Right renal cortex interstitium (tissue), 3 donors: ENCODE measurements around the gene BRINP1. TPM values are rescaled to one million over a fixed set of nuclear protein-coding genes. Genes with fewer than 3 reads are reported as not detected.
A peak's percentile ranks its signal among the peaks of the same experiment; 100 is the strongest.

Source experiments
- DNase-seq, 3 donors: peaks; one replicate each; pipeline ENCODE4 v3.0.0-alpha.2; 2013; ENCODE audit warnings: low read depth in 3 of 3, low spot score in 2 of 3
- polyA plus RNA-seq, 3 donors: library from polyadenylated mRNA; unstranded; fragments of 120-200 nt; gene quantifications; one replicate each; pipeline ENCODE4 v1.2.1, GENCODE V29; 2013; ENCODE audit not compliant: insufficient read length in 3 of 3

The BRINP1 gene, protein sequence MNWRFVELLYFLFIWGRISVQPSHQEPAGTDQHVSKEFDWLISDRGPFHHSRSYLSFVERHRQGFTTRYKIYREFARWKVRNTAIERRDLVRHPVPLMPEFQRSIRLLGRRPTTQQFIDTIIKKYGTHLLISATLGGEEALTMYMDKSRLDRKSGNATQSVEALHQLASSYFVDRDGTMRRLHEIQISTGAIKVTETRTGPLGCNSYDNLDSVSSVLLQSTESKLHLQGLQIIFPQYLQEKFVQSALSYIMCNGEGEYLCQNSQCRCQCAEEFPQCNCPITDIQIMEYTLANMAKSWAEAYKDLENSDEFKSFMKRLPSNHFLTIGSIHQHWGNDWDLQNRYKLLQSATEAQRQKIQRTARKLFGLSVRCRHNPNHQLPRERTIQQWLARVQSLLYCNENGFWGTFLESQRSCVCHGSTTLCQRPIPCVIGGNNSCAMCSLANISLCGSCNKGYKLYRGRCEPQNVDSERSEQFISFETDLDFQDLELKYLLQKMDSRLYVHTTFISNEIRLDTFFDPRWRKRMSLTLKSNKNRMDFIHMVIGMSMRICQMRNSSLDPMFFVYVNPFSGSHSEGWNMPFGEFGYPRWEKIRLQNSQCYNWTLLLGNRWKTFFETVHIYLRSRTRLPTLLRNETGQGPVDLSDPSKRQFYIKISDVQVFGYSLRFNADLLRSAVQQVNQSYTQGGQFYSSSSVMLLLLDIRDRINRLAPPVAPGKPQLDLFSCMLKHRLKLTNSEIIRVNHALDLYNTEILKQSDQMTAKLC
- polyA plus RNA-seq, result 1 to 10 TPM; 4.3 to 7.0 (median 4.9) TPM

DNA sequence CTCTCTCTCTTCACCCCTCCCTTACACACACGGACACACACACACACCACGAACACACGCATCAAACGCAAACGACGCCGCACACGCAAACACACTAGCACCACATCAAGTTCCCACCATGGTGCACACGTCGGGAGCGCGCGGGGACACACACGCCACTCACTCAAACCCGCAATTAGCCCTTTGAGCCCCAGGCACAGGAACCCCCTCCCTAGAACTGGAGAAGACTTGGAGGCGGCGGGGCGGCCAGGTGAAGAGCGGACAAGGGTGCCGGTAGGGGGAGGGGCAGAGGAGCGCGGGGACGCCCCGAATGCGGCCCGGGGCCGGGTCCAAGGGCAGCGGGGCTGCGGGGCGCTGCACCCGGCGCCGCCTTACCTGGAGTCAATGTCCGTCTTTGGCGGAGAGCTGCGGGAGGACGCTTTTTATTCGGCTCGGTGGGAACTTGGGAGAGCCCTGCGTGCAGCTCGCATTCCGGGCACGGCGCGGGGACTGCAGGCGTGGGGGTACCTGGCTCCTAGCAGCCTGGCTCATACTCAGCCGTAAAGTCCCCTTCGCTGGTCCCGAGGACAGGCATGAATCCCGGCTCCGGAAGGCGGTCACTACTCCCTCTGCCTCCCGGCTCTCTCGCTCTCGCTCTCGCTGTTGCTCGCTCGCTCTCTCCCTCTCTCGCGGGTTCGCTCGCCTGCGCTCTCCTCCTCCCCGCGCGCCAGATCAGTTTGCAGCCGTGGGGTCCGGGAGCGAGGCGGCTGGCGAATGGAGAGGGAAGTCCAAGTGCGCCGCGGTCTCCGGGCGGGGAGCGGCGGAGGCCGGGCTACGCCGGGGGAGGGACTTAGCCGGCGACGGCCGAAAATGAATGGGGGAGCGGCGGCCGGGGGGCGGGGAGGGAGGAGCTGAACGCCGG is at the start of gene BRINP1:
BRINP1 (minus strand) TSS at position 755 of the 901 bp plus-strand sequence. CDS start 56,080 bp downstream, outside the sequence.
- DNase-seq, result peak in 1 of 3 donors; percentile 45

DNA sequence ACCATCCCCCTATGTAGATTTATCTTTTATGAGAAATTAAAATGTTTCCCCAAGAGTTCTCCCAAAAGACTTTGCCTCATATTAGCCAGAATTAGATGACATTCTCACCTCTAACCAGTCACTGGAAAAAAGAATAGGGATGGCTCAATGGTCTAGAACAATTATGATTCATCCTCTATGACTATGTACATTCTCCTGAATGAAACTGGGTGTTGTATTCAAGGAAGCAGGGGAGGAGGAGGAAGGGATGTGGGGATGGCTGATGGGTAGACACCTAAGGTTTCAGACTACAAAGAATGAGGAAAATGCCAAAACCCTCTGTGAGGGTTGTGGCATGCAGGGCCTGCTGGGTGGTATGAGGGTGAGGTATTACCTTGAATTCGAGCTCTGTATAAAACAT is 49.5 kb upstream of the BRINP1 start:
- no peak for DNase-seq

DNA sequence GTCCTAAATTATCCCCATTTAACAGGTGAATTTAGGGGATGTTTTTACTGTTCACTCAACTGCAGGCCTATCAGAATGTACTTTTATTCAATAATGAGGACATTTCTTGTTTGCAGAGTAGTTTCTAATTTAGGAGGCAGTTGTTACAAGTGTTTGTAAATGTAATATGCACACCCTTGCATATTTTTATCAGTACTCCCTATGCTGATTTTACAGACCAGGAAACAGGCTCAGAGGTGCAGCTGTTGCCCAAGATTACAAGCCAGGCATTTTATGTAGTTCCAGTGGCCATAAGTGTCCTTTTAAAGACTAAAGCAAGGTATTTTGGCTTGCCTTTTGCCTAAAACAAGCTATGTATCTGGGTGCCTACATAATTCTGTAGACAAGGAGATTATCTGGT is 47.6 kb upstream of the BRINP1 start:
- DNase-seq, result no peak

DNA sequence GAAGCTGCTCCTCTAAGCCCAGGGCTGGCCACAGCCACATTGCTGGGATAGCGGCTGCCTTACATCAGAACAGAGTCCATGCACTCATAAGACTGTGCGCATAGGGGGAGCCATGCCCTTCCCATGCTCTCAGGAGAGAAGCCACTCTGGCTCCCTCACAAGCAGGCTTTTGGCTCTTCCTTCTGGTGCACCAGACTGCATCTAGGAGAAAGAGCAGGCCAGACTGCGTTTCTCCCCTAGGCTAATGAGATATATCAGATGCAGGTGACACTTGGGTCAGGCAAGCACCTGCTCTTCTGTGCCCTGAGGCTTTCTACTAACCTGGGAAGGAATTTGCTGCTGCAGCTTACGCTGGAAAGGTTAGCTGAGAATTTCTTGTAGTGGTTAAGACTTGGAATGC is 43.2 kb upstream of the BRINP1 start:
- no peak for DNase-seq

DNA sequence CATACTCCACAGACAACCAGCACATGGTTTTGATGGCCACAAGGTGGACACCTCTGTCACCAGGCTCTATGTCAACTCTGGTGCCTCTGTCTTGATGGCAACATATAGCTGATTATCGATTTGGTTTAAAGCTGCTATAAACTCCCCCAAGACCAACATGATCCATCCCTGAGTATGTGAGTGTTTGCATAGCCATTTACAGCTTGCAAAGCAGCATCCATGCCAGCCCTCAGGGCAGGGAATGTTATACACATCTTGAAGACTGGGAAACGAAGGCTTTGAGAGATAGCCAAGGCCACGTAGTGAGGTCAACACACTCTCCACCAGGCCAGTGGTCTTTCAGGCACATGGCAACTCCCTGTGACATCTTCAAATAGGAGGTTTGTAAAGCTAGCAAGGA is 40.3 kb upstream of the BRINP1 start:
- DNase-seq, result no peak

DNA sequence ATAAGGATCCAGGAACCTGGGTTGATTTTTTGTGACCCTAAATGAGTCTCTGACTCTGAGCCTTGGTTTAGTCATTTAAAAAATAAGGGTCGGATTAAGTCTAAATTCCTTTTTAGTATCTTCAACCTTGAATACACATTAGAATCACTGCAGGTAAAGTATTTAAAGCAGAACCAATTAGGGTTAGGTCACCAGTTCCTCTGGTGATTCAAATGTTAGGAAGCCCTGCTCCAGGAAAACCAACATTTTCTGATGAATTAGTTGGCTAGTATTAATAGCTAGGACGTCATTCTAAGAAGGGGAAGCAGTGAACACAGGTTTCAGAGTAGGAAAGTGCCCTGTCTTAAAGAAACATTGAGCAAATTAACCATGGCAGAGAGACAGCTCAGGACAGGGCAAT is 31.4 kb upstream of the BRINP1 start:
- DNase-seq, result no peak

DNA sequence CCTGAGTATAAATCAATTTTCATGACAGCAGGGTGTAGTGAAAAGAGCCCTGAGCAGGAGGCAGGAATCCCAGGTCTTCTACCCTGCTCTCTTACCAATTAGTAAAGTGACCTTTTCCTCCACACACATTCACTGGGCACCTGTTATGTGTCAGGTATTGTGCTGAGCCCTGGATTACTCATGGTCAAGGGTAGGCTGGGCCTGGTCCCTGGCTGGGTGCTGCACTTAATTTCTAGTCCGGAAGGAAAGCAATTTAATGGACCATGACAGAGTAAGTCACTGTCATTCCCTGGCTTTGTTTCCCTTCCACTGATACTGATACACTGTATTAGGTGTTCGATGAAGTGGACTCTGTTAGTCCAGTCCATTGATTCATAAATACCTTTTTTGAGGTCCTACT is 29.1 kb upstream of the BRINP1 start:
- no peak for DNase-seq

DNA sequence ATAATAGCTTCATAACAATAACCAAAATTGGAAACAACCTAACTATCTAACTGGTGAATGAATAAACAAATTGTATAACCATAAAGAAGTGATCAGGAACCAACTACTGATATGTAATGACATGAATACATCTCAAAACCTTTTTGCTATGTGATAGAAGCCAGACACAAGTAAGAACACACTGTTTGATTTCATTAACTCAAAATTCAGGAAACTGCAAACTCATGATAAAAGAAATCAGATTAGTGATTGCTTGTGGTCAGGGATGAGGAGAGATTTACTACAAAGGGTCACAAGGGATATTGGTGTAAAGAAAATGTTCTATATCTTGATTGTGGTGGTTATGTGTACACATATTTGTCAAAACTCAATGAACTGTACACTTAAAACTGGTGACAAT is 22.6 kb upstream of the BRINP1 start:
- DNase-seq, result no peak

DNA sequence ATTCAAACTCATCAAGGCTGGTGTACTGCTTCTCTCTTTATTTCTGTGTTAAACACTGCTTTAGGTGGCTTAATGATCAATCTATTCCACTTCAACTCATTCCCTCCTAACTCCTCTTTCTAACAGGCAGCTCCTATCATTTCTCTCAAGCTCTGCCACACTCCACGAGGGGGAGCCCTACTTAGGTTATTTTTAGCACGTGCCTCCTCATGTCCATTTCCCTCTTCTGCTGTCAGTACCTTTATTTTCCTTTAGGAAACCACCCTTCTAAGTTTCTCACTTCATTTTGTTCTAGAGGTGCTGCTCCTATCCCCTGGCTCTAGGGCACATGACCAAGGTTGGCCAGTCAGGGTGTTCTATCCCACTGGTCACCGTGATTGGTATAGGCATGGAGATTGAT is 6.7 kb upstream of the BRINP1 start:
- DNase-seq, result no peak

DNA sequence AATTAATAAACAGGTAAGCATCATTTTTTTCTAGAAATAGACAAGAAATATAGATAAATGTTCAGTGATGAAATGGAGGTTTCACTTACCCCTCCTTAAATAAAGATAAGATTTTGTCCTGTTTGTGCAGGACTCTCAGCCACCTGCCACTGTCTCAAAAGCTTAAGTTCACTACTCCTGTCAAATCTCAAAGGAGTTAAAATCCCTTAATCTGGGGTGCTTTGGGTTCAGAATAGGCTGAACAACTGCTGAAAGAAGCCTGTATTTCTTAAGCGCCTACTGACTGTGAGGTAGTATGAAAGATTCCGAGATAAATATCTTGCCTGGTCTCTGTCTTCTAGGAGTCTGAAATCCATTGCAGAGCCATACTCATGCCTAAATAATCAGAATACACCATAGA is 3.7 kb upstream of the BRINP1 start:
- no peak for DNase-seq

DNA sequence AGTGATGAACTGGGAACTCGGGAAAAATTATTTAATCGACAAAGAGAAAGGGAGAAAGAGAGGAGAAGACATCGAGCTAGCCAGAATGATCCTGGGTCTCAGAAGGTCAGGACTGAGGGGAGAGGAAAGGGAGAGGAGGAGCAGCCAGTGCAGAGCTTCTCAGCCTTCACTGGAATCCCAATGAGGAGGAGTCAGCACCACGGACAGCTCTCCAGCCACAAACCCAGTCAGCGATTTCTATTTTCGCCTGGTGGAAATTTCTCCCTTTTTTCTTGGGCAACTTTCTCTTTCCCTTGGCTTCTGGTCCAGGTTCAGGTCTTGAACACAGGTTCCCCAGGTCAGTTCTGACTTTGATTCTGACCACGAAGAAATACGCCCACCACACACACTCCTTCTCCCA is 1.6 kb upstream of the BRINP1 start:
- peak in 2 of 3 donors; percentile 45 to 61 for DNase-seq

DNA sequence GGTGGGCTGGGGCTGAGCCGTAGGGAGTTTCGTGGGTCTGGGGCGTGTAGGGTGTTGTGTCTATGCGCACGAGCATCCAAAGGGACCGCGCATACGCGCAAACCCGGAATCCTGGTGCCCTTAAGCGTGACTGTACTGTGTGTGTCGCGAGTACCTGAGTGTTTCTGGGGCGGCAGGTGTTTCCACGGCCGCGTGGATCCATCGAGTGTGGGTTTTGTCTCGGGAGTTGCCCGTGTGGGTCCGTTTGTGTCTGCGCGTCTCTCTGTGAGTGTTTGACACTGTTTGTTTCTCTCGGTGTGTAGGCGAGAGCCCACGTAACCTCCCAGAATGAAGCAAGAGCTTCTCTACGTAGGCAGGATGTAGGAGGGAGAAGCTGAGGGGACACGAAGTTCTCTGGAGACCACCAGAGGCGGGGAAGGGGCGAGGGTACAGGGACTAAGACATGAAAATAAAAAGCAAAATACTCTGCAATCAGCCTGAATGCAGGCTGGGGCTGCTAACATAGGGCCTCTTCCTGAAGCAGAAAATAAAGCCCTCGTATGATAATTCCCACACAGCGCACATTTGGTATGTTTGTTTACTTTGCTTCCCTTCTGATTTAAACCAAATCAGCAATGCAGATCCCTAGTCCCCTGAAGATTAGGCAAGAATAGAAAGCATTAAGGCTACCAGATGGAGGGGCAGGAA is 588 bp upstream of the BRINP1 start:
- no peak for DNase-seq

DNA sequence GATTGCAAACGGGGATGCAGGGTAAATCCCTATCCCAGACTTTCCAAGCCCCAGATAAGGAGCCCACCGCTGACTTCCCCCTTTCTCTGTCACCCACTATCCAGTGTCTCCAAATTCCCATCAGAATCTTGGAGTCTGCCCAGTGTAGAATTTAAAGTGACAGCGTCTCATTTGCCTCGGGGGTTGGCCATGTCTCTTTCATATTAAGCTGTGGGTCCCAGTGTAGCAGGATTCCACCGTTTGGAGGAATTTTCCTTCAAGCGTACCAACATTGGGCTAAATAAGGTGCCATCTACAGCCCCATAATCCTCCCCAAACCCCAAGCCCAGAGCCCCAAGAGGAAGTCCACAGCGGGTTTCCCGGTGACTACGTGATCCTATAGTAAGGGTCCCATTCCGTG is 1.1 kb downstream of the BRINP1 start:
- DNase-seq, result no peak

DNA sequence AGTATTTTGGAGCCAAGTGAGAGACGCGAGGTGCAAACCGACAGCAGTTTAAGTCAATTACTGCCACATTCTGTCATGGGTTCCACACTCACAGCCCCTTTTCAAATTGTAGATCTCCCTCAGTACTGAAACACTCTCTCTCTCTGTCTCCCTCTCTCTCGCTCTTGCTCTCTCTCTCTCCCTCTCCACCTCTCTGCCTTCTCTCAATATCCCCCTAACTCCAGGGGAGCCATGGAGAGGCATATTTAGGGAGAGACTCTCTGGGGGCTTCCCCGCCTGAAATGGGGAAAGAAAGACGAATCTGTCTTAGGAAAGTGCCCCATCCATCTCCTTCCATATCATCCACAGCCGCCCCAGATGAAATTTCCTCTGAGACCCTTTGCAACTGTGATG is 1.6 kb downstream of the BRINP1 start:
- no peak for DNase-seq

DNA sequence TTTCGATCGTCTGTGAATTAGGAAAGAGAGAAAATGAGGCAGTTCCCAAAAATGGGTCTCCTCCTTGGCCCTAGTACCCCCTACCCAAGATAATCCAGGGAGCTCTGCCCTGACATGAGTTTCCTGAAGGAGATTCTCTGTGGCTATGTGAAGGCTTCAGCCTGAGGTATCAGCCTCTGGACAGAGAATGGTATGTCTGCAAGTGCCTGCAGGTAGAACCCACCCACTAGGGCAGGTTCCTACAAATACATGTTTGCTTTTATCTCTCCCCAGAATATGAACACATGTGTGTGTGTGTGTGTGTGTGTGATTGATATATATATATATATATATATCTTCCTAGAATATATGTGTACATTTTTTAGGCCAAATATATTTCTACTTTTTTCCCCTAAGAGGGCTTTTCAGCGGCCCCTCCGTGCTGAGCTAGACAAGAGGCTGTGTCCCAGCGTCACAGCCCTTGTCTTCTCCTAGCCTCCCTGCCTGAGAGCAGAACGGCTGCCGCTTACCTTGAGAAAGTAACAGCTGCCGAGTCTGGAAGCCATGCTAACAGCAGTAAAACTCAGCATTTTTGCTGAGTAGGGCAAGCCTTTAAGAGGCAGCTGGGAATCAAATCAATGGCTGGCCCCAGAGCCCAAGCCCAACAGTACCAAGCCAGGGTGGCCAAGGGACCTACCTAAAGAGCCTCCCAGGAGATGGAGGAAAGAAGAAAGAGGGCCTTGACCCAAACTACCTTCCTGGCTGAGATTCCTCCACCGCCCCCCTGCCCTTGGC is 2.1 kb downstream of the BRINP1 start:
- DNase-seq, result no peak

DNA sequence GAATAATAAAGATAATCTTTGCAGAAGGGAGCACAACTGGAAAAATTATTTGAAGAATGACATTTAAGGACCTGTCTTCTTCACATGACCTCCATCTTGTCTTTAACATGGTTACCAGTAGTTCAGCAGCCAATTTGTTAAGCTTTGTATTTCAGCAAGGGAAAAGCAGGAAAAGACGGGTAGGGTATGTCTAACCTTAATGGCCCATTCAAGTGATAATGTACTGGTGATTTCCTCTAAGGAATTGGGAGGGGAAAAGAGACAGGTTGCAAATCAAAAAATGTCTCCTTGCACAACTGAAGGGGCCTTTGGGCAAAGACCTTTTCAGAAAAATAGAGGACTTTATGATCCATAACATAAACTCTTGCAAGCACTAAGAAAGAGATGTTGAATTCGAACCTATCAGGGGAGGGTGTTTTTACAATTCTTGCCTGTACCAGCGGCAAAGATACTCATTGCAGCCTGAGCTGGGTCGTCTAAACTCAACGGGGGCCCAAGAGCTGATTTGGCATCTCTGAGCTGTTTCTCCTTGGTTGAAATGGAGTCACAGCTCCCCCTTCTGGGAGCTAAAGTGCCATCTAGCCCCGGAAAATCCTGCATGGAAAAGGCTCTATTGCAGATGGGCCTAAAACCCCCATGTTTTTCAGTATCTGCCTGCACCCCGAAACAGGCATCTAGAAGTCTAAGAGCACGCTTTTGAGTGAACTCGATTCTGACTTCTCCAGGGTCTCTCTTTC is 3.8 kb downstream of the BRINP1 start:
- DNase-seq, result peak in 1 of 3 donors; percentile 31

DNA sequence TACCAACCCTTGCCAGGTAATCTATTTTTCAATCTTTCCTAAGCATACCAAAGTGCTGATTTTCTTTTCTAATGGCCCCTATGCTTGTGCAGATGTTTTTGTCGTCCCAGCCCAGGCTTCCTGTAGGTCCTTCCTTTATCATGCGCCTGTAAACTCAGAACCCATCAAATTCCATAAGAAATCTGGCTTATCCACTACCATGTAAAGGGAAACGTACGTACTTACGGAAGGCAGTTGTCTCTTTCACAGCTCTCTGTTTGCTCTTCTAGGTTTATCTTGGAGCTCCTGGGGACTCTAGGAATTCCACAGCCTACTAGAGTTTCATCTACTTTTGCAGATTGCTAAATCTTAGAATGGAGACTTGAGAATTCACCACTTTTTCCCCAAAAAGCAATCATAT is 9.0 kb downstream of the BRINP1 start:
- DNase-seq, result no peak

DNA sequence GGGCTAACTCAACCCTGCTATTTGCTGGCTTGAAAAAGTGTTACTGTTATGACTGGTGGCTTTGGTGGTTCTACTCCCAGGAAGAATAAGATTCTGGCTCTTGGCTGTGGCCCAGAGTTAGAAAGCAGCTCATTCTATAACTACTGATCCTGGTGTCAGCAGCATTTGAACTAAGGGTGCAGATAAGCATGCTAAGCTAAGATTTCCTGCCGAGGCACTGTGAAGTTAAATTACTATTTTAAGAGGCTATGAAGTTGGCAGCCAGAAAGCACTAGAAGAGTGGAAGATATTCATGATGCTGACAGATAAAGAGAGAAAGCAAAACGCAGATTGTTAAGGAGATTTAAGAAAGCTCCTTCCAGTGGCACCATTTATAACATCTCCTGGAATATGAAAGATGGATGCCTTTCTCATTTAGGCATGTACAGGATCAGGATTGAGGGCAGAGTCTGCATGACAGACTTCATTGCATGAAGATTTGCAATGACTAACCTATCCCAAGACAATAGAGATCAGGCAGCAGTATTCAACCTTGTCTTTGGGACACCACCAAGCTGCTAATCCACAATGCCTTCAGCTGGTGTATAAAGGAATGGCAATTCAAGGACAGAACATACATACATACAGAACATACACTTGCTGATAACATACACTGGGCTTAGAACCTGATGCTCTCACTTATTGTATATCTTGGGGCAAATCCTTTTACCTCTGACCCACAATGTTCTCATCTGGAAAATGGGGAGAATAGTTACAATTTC is 11.7 kb downstream of the BRINP1 start:
- no peak for DNase-seq
